A549 treated with CORT108297 at 1 μM for 4 hours (cell line): ENCODE measurements around the gene EPX. TPM values are rescaled to one million over a fixed set of nuclear protein-coding genes. Genes with fewer than 3 reads are reported as not detected.

Source experiments
- total RNA-seq: library from RNA; stranded (reverse); fragments of 200-300 nt; extraction: Qiagen RNA extraction; gene quantifications from 5 replicates; pipeline ENCODE4 v1.2.3, GENCODE V29; 2022

The EPX gene
- 0.03 TPM in 1 of 5 replicates, not detected in the others for total RNA-seq

DNA sequence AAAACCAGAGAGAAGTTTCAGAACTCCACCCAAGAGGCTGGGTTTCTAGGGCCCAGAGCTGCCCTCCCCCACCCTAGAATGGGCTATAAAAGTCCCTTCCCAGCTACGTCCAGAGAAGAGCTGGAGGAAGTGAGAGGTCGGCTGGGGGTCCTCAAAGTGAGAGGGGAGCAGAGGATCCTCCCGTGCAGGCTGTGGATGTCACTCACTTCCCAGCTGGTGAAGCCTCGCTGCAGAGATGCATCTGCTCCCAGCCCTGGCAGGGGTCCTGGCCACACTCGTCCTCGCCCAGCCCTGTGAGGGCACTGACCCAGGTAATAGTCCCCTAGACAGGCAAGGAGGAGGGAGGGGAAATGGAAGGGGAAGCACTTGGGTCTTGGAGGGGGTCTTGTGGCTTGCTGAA lies at the start of gene EPX:
Gene EPX, plus strand, starts transcription at position 115 of the 400 bp plus-strand sequence. Its CDS starts 121 bp downstream, at position 236.

GRCh38 chr17:58147930-58148434 lies 44.5 kb upstream of the EPX start, which contains the start of gene OR4D1:
OR4D1 (plus strand) TSS chr17:58148384; CDS start chr17:58155154, 6,770 bp downstream.

GRCh38 chr17:58166682-58167081 lies 25.8 kb upstream of the EPX start, which contains the start of gene OR4D2:
OR4D2 (plus strand) TSS chr17:58166982; CDS start chr17:58169656, 2,674 bp downstream.

GRCh38 chr17:58219007-58219788 lies 26.7 kb downstream of the EPX start, which contains the start of gene MKS1:
MKS1 (minus strand) TSS chr17:58219255; CDS start chr17:58219230, 25 bp downstream.

GRCh38 chr17:58238147-58238634 lies 45.7 kb downstream of the EPX start, which contains the start of gene LPO:
LPO (plus strand) TSS chr17:58238584; CDS start chr17:58242980, 4,396 bp downstream.

Other genes with a start within 250 kb of the EPX start
- 47.0 to 60.8 TPM (median 54.7 TPM) in 5 replicates for gene CUEDC1, start 237.3 kb upstream of the EPX start, total RNA-seq
- 36.8 to 45.6 TPM (median 43.4 TPM) in 5 replicates for gene VEZF1, start 204.5 kb upstream of the EPX start, total RNA-seq
- 234 to 305 TPM (median 263 TPM) in 5 replicates for gene SRSF1, start 185.5 kb upstream of the EPX start, total RNA-seq
- 19.2 to 24.9 TPM (median 23.4 TPM) in 5 replicates for gene DYNLL2, start 109.3 kb upstream of the EPX start, total RNA-seq
- gene OR4D1, start 44.3 kb upstream of the EPX start, total RNA-seq = 0.02 TPM in 1 of 5 replicates, not detected in the others
- not detected in 5 replicates for gene OR4D2, start 25.7 kb upstream of the EPX start, total RNA-seq
- gene MKS1, start 26.5 kb downstream of the EPX start, total RNA-seq = 10.5 to 12.8 TPM (median 11.7 TPM) in 5 replicates
- gene LPO, start 45.9 kb downstream of the EPX start, total RNA-seq = not detected in 5 replicates
- not detected in 5 replicates for gene MPO, start 88.2 kb downstream of the EPX start, total RNA-seq
- gene TSPOAP1, start 136.1 kb downstream of the EPX start, total RNA-seq = not detected in 5 replicates
- gene SUPT4H1, start 159.5 kb downstream of the EPX start, total RNA-seq = 107 to 181 TPM (median 150 TPM) in 5 replicates
- gene RNF43, start 224.8 kb downstream of the EPX start, total RNA-seq = 0.17 to 0.44 TPM (median 0.24 TPM) in 5 replicates